ENCODE data around the gene XRCC6.
"Not testable (repeated sequence)": the region's sequence is repeated elsewhere in the genome, so short reads cannot be mapped to it uniquely, and the experiment has no call there.

XRCC6 gene

GRCh38 chr22:41621911-41622179 lies 750 bp downstream of the XRCC6 start:
- Histone ChIP-seq H3K4me3 (ENCODE audit: low read length, poor library complexity, severe bottlenecking) (peak overlapping the region; percentile 99), H3K9me3 (ENCODE audit: insufficient read depth, low read depth, low read length) (no peaks in the 10 kb centered on the region), H3K4me2 (ENCODE audit: low read depth, low read length, poor library complexity, severe bottlenecking) (peak overlapping the region; percentile 98), H3K36me3 (ENCODE audit: insufficient read depth, low read length) (peaks cover 14% of the 10 kb centered on the region; the same call in 1 of the 2 replicates), H3K4me1 (ENCODE audit: insufficient read depth, low read length, poor library complexity, severe bottlenecking) (peaks cover 24% of the 10 kb centered on the region), H2AFZ (ENCODE audit: low read length) (no peak overlapping the region), H3K79me2 (ENCODE audit: insufficient read depth, low read length) (peaks cover 49% of the 10 kb centered on the region), H3F3A (ENCODE audit: low read depth) (no peaks in the 10 kb centered on the region), H4K20me1 (ENCODE audit: insufficient read depth, low read length, poor library complexity, severe bottlenecking) (peaks cover 41% of the 10 kb centered on the region), H3K9ac (ENCODE audit: low read depth, low read length, poor library complexity, severe bottlenecking) (peak overlapping the region; percentile 98), H3K9me2 (replicated peaks; ENCODE audit: low read depth, low read length) (no peaks in the 10 kb centered on the region), H3K27me3 (ENCODE audit: insufficient read depth, low read length, poor library complexity, severe bottlenecking) (peaks cover 10% of the 10 kb centered on the region)
- no peak for TF ChIP-seq EZH2phosphoT487 (IDR thresholded peaks at IDR 0.05; ENCODE audit: borderline replicate concordance)
- TF ChIP-seq, protein P1, sequence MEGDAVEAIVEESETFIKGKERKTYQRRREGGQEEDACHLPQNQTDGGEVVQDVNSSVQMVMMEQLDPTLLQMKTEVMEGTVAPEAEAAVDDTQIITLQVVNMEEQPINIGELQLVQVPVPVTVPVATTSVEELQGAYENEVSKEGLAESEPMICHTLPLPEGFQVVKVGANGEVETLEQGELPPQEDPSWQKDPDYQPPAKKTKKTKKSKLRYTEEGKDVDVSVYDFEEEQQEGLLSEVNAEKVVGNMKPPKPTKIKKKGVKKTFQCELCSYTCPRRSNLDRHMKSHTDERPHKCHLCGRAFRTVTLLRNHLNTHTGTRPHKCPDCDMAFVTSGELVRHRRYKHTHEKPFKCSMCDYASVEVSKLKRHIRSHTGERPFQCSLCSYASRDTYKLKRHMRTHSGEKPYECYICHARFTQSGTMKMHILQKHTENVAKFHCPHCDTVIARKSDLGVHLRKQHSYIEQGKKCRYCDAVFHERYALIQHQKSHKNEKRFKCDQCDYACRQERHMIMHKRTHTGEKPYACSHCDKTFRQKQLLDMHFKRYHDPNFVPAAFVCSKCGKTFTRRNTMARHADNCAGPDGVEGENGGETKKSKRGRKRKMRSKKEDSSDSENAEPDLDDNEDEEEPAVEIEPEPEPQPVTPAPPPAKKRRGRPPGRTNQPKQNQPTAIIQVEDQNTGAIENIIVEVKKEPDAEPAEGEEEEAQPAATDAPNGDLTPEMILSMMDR (conservative IDR thresholded peaks at IDR 0.05; ENCODE audit: low read length), result no peak

GRCh38 chr22:41625577-41625976 lies 4.5 kb downstream of the XRCC6 start:
- Histone ChIP-seq H3K36me3 (ENCODE audit: insufficient read depth, low read length) (peaks cover 43% of the 10 kb centered on the region; the same call in 1 of the 2 replicates), H3F3A (ENCODE audit: low read depth) (no peaks in the 10 kb centered on the region), H4K20me1 (ENCODE audit: insufficient read depth, low read length, poor library complexity, severe bottlenecking) (peaks cover 55% of the 10 kb centered on the region), H3K4me2 (ENCODE audit: low read depth, low read length, poor library complexity, severe bottlenecking) (no peak overlapping the region), H3K9me3 (ENCODE audit: insufficient read depth, low read depth, low read length) (no peaks in the 10 kb centered on the region), H3K9me2 (replicated peaks; ENCODE audit: low read depth, low read length) (no peaks in the 10 kb centered on the region), H2AFZ (ENCODE audit: low read length) (no peak overlapping the region), H3K4me1 (ENCODE audit: insufficient read depth, low read length, poor library complexity, severe bottlenecking) (peaks cover 8% of the 10 kb centered on the region), H3K27me3 (ENCODE audit: insufficient read depth, low read length, poor library complexity, severe bottlenecking) (no peaks in the 10 kb centered on the region), H3K79me2 (ENCODE audit: insufficient read depth, low read length) (peaks cover 74% of the 10 kb centered on the region), H3K9ac (ENCODE audit: low read depth, low read length, poor library complexity, severe bottlenecking) (no peak overlapping the region), H3K4me3 (ENCODE audit: low read length, poor library complexity, severe bottlenecking) (no peak overlapping the region)
- TF ChIP-seq, protein P1 (conservative IDR thresholded peaks at IDR 0.05; ENCODE audit: low read length), result no peak
- TF ChIP-seq EZH2phosphoT487 (IDR thresholded peaks at IDR 0.05; ENCODE audit: borderline replicate concordance), result no peak

GRCh38 chr22:41631115-41631514 lies 10.0 kb downstream of the XRCC6 start:
- H3K4me2 ChIP-seq (ENCODE audit: low read depth, low read length, poor library complexity, severe bottlenecking), result not testable (repeated sequence)
- H3K36me3 ChIP-seq (ENCODE audit: insufficient read depth, low read length), result peaks cover 66% of the 10 kb centered on the region; the same call in 1 of the 2 replicates

GRCh38 chr22:41631615-41632014 lies 10.5 kb downstream of the XRCC6 start:
- not testable (repeated sequence) for H3K9ac ChIP-seq (ENCODE audit: low read depth, low read length, poor library complexity, severe bottlenecking); H2AFZ ChIP-seq (ENCODE audit: low read length); H3K9me2 ChIP-seq (replicated peaks; ENCODE audit: low read depth, low read length); H3K4me2 ChIP-seq (ENCODE audit: low read depth, low read length, poor library complexity, severe bottlenecking); H3K4me3 ChIP-seq (ENCODE audit: low read length, poor library complexity, severe bottlenecking); H3K27me3 ChIP-seq (ENCODE audit: insufficient read depth, low read length, poor library complexity, severe bottlenecking); H3K9me3 ChIP-seq (ENCODE audit: insufficient read depth, low read depth, low read length); H3K4me1 ChIP-seq (ENCODE audit: insufficient read depth, low read length, poor library complexity, severe bottlenecking); H3F3A ChIP-seq (ENCODE audit: low read depth)
- peaks cover 71% of the 10 kb centered on the region for H3K36me3 ChIP-seq (ENCODE audit: insufficient read depth, low read length)
- peaks cover 50% of the 10 kb centered on the region for H3K79me2 ChIP-seq (ENCODE audit: insufficient read depth, low read length)
- H4K20me1 ChIP-seq (ENCODE audit: insufficient read depth, low read length, poor library complexity, severe bottlenecking), result peaks cover 38% of the 10 kb centered on the region

More at GRCh38 chr22:41631115-41631514, 10.0 kb downstream of the XRCC6 start:
- H3K9me2 ChIP-seq (replicated peaks; ENCODE audit: low read depth, low read length); H3K4me3 ChIP-seq (ENCODE audit: low read length, poor library complexity, severe bottlenecking); H3K4me1 ChIP-seq (ENCODE audit: insufficient read depth, low read length, poor library complexity, severe bottlenecking); H3K27me3 ChIP-seq (ENCODE audit: insufficient read depth, low read length, poor library complexity, severe bottlenecking); H3K9me3 ChIP-seq (ENCODE audit: insufficient read depth, low read depth, low read length); H2AFZ ChIP-seq (ENCODE audit: low read length); H3K9ac ChIP-seq (ENCODE audit: low read depth, low read length, poor library complexity, severe bottlenecking); H3F3A ChIP-seq (ENCODE audit: low read depth): not testable (repeated sequence)
- Histone ChIP-seq H3K79me2 (ENCODE audit: insufficient read depth, low read length) (peaks cover 52% of the 10 kb centered on the region), H4K20me1 (ENCODE audit: insufficient read depth, low read length, poor library complexity, severe bottlenecking) (peaks cover 38% of the 10 kb centered on the region)

- H3K9me2 ChIP-seq (replicated peaks; ENCODE audit: low read depth, low read length); H3K9ac ChIP-seq (ENCODE audit: low read depth, low read length, poor library complexity, severe bottlenecking); H2AFZ ChIP-seq (ENCODE audit: low read length); H3K4me1 ChIP-seq (ENCODE audit: insufficient read depth, low read length, poor library complexity, severe bottlenecking); H3K4me2 ChIP-seq (ENCODE audit: low read depth, low read length, poor library complexity, severe bottlenecking); H3K27me3 ChIP-seq (ENCODE audit: insufficient read depth, low read length, poor library complexity, severe bottlenecking); H3K9me3 ChIP-seq (ENCODE audit: insufficient read depth, low read depth, low read length); H3F3A ChIP-seq (ENCODE audit: low read depth); H3K4me3 ChIP-seq (ENCODE audit: low read length, poor library complexity, severe bottlenecking): not testable (repeated sequence)
- H3K36me3 ChIP-seq (ENCODE audit: insufficient read depth, low read length), result peaks cover 73% of the 10 kb centered on the region
- peaks cover 23% of the 10 kb centered on the region; the same call in 1 of the 2 replicates for H3K79me2 ChIP-seq (ENCODE audit: insufficient read depth, low read length)
- peaks cover 17% of the 10 kb centered on the region for H4K20me1 ChIP-seq (ENCODE audit: insufficient read depth, low read length, poor library complexity, severe bottlenecking)
Measured at GRCh38 chr22:41634610-41635009, 13.5 kb downstream of the XRCC6 start.

Data from Loucy (cell line).